HG02852 (cell line): Measurements from ENCODE around the gene RASSF5.
"Not testable (repeated sequence)": the region's sequence is repeated elsewhere in the genome, so short reads cannot be mapped to it uniquely, and the experiment has no call there.

Experiments used
- ATAC-seq: cut with Tn5 transposase; IDR thresholded peaks from one replicate; pipeline ENCODE4 v1.9.1; 2021; ENCODE audit warnings: mild to moderate bottlenecking, moderate library complexity; ENCODE audit not compliant: unreplicated experiment

The RASSF5 gene

GRCh38 chr1:206476058-206476457, 31.3 kb upstream of the RASSF5 start:
- no peak for ATAC-seq

DNA sequence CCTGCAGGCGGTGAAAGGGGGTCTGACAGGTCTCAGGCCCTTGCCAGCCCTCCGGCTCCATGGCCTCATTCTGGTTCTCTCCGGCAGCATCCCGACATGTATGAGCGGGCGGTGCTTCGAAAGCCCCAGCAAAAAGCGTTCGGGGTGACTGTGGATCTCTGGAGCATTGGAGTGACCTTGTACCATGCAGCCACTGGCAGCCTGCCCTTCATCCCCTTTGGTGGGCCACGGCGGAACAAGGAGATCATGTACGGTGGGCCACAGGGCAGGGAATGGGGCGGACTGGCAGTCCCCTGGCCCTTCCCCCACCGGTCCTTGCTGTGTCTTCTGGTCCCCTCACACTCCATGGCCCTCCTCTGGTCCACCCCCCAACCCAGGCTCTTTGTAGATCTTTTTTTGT, 30.7 kb upstream of the RASSF5 start:
- no peak for ATAC-seq

- no peak for ATAC-seq
Observed at GRCh38 chr1:206477110-206477509, 30.2 kb upstream of the RASSF5 start.

GRCh38 chr1:206477581-206478380, 29.6 kb upstream of the RASSF5 start:
- no peak for ATAC-seq

DNA sequence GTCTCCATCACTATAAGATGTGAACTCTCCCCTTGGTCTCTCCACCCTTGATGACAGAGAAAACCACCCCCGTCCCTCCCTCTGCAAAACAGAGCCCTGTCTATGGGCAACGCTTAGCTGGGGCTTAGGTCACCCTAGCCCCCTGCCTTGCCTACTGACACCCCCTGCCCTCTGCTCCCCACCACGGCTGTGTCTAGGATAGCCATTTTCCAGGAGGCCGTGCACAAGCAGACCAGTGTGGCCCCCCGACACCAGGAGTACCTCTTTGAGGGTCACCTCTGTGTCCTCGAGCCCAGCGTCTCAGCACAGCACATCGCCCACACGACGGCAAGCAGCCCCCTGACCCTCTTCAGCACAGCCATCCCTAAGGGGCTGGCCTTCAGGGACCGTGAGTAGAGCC, 28.6 kb upstream of the RASSF5 start:
- ATAC-seq: no peak

DNA sequence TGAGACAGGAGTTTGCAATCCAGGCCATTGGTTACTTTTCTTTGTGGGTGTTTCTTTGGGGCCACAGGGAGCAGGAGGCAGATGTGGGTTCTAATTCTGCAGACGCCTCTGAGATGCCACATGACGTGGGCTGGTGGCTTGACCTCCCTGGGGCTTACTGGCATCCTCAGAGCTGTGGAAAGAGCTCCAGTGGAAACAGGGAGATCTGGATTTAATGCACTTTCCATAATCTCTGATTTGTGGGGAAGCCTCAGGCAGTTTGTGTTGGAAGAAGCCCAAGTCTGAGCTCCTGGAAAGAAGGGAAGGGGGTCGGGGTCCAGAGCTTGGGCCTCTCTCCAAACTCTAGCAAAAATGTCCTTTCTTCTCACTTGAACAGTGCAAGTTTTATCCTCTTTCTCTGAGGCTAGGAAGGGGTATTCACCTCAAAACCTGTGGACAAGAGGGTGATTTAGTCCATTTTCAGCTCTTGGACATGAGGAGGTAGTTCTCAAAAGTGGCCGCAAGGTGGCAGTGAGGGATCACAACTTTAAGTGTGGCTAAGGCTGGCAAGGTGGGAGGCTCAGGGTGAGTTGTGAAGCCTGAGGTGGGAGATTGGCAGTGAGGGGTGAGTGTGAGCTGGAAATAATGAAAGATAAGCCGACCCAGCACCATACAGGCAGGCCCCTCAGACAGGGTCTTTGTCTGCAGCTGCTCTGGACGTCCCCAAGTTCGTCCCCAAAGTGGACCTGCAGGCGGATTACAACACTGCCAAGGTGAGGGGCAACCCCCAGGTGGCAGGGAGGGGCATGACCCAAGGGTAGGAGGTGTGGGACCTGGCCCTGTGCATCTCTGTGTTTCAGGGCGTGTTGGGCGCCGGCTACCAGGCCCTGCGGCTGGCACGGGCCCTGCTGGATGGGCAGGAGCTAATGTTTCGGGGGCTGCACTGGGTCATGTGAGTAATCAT, 27.9 kb upstream of the RASSF5 start:
- ATAC-seq: no peak

- no peak for ATAC-seq
Observed at GRCh38 chr1:206480211-206480610, 27.1 kb upstream of the RASSF5 start.

- ATAC-seq: no peak
Observed at GRCh38 chr1:206482611-206483010, 24.7 kb upstream of the RASSF5 start.

DNA sequence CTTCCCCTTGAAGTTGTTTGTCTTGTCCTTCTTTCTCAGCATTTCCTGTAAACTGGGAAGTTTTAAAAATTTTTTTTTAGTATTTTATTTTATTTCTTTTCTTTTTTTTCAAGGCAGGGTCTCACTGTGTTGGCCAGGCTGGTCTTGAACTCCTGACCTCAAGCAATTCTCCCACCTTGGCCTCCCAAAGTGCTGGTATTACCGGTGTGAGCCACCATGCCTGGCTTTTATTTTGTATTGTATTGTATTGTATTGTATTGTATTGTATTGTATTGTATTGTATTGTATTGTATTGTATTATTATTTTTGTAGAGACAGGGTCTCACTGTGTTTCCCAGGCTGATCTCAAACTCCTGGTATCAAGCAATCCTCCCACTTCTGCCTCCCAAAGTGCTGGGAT, 23.5 kb upstream of the RASSF5 start:
- ATAC-seq: not testable (repeated sequence)

GRCh38 chr1:206484901-206485300, 22.4 kb upstream of the RASSF5 start:
- no peak for ATAC-seq

DNA sequence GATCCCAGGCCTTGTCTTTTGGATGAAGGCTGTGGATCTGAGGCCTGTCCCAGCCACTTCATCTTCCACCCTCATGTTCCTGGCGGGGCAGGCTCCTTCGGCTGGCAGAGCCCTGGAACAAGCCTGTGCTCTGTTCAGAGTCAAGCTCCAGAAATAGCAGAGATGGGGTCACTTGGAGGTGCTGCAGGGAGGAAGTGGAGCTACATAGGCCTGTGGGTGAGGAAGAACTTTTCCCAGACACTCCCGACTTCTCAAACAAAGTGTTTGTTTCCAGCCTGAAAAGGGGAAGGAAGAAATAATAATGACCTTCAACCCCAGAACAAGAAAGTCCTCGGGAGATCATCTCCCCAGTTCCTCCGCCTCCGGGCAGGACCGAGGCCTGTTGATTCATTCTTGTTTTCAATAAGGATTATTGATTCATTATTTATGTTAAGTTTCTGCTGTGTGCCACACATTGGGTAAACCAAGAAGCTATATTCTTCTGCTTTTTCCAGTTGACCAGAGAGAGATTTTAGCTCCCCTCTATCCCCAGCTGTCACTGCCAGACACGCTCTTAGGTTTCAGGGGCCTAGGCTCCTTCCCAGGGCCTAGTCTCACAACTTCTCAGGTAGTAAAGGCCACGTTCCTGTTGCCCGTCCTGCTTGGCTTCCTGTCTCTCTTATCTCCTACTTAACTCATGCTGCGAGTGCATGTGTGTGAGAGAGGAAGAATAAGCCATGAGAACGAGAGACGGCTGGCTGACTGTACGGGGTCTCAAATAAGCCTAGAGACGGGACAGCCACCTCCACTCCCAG, 20.1 kb upstream of the RASSF5 start:
- ATAC-seq: no peak

GRCh38 chr1:206487970-206488369, 19.4 kb upstream of the RASSF5 start:
- ATAC-seq: no peak

GRCh38 chr1:206488466-206488865, 18.9 kb upstream of the RASSF5 start:
- ATAC-seq: no peak

DNA sequence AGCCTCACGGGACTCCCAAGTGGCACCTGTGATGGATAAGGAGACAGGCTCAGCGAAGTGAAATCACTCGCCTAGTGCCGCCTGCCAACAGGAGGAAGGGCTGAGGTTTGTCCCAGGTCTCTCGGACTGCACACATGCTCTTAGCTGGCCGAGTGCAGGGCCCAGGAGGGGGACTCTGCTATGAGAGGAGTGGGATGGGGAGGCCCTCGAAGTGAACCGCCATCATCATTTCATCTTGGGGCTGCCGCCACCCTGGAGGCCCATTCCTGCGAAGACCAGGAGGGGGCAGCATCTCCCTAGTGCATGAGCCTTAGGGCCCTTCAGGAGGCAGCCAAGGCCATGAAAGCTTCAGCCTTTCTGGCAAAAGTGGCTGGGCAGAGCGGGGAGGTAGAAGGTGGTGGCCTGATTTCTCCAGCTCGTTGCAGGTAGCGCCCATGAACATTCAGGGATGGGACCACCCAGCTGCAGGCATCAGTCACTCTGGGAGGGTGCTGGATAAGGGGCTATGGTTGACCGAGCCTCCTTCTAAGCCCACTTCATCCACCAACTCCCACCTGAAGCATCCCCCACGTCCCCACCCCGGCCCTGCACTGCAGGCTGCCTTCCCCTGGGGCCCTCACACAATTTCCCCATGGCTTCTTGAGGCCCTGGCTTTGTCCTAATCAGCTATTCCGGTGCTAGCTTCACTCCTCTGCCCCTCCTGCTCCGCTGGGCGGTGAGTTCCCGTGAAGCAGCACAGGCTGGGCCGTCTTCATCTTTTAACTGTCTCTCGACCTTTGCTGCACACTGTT, 17.2 kb upstream of the RASSF5 start:
- peak; percentile 50 for ATAC-seq

DNA sequence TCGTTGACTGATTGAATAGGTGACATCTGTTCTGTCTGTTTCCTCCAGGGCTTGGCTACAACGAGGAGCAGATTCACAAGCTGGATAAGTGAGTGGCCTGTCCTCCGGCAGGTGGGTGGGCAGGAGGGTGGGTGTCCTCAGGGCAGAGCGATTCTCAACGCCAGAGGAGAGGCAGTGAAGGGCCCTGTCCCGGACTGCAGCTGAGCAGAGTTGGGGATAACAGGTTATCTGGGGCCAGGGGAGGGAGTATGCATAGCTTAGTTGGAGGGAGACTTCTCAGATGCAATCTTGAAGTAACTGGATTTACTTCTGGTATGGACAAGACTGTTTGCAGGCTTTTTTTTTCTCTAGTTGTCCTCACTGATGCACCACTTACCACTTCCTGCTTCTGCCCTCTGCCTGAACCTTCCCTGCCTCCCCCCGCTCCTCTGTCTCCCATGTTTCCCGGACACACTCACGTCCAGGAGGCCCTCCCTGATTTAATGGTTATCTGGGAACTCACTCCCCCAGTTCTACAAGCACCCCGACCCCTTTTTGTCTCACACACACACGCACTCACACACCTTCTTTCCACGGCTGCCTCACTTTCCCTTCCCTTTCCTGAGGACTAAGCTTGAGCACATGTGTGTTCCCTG, 16.4 kb upstream of the RASSF5 start:
- no peak for ATAC-seq

DNA sequence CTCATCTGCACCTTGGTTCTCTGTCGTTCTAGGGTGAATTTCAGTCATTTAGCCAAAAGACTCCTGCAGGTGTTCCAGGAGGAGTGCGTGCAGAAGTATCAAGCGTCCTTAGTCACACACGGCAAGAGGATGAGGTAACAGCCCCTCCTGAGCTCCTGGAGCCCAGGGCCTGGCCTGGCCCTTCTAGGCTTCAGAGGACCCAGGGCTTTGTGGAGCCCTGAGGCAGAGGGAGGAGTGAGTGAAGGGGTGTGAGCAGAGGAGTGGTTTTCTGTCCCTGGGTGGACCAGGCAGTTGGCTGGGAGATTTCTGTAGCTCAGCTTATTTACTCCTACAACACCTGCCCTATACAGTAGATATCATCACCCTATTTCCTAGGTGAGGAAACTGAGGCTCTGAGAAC, 15.7 kb upstream of the RASSF5 start:
- no peak for ATAC-seq

- no peak for ATAC-seq
Observed at GRCh38 chr1:206492589-206492988, 14.7 kb upstream of the RASSF5 start.

DNA sequence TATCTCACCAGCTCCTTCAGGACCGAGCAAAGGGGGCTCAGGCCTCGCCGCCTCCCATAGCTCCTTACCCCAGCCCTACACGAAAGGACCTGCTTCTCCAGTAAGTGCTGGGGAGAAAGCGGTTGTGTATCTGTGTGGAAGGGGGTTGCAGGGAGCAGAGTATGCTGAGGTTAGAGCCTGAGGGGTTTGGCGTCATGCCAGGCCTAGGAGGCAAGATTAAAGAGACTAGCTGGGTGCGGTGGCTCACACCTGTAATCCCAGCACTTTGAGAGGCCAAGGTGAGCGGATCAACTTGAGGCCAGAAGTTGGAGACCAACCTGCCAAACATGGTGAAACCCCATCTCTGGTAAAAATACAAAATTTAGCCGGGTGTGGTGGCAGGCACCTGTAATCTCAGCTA, 14.1 kb upstream of the RASSF5 start:
- ATAC-seq: no peak

- no peak for ATAC-seq
Observed at GRCh38 chr1:206495011-206495461, 12.3 kb upstream of the RASSF5 start.
